ENCODE results near the gene DMRTC1B.
"Not testable (repeated sequence)": the region's sequence is repeated elsewhere in the genome, so short reads cannot be mapped to it uniquely, and the experiment has no call there.

- not testable (repeated sequence) for TF ChIP-seq CTCF (IDR thresholded peaks at IDR 0.05; ENCODE audit: low read depth, low read length); EZH2phosphoT487 (IDR thresholded peaks at IDR 0.05; ENCODE audit: low read depth)
Observed at GRCh38 chrX:72783365-72783936, 6.8 kb downstream of the DMRTC1B start.
